Epithelial cell of proximal tubule (primary cell): ENCODE results near the gene PCDHGC3. TPM values are rescaled to one million over a fixed set of nuclear protein-coding genes. Genes with fewer than 3 reads are reported as not detected.
"Not testable (repeated sequence)": the region's sequence is repeated elsewhere in the genome, so short reads cannot be mapped to it uniquely, and the experiment has no call there.

Experiments
- DNase-seq: peaks from one replicate; pipeline ENCODE4 v3.0.0-alpha.2; 2011; ENCODE audit warnings: low read depth
- H3K4me3 ChIP-seq: 2 replicates; pipeline ENCODE4 v1.5.1; 2011; ENCODE audit warnings: low read depth, mild to moderate bottlenecking, low read length
- CTCF ChIP-seq: conservative IDR thresholded peaks from 2 replicates; pipeline ENCODE4 v1.5.1; 2012; ENCODE audit warnings: low read depth, mild to moderate bottlenecking, low read length
- total RNA-seq: library from RNA; depleted of rRNA; stranded (reverse); fragments of >200 nt; gene quantifications from 2 replicates; pipeline ENCODE4 v1.2.3, GENCODE V29; 2015

PCDHGC3 gene
- total RNA-seq, result 9.8 and 23.2 TPM in 2 replicates

- peak; percentile 80 for DNase-seq
- TF ChIP-seq CTCF, result peak; percentile 44
- peak within 1 kb of the TSS; percentile 71 for H3K4me3 ChIP-seq
Observed at GRCh38 chr5:141475625-141476131, at the start of gene PCDHGC3. TSS of gene PCDHGC3 (plus strand) at chr5:141475966. CDS start at chr5:141476117, 151 bp downstream.

GRCh38 chr5:141427783-141428426 is 47.9 kb upstream of the PCDHGC3 start:
- no peak for TF ChIP-seq CTCF
- no peak for DNase-seq
- no peak overlapping the region for H3K4me3 ChIP-seq

- no peak for DNase-seq
- peak; percentile 51 for TF ChIP-seq CTCF
- peak within 1 kb of the TSS; percentile 27 for H3K4me3 ChIP-seq
Observed at GRCh38 chr5:141430332-141431113, 45.2 kb upstream of the PCDHGC3 start, which contains the start of gene PCDHGA12. TSS of gene PCDHGA12 (plus strand) at chr5:141430507. CDS start at chr5:141430760, 253 bp downstream.

GRCh38 chr5:141431286-141431685 is 44.5 kb upstream of the PCDHGC3 start:
- H3K4me3 ChIP-seq, result no peak overlapping the region
- DNase-seq, result no peak
- no peak for TF ChIP-seq CTCF

- DNase-seq, H3K4me3 ChIP-seq: not testable (repeated sequence)
Observed at GRCh38 chr5:141432308-141432707, 43.5 kb upstream of the PCDHGC3 start.

GRCh38 chr5:141432726-141433125 is 43.0 kb upstream of the PCDHGC3 start:
- DNase-seq, H3K4me3 ChIP-seq: not testable (repeated sequence)

- no peak for DNase-seq
- H3K4me3 ChIP-seq, result no peak overlapping the region
- TF ChIP-seq CTCF, result no peak
Observed at GRCh38 chr5:141434006-141434405, 41.8 kb upstream of the PCDHGC3 start.
